GM19193 (cell line): Measurements from ENCODE around the gene PDE11A.

Source experiments
- POLR2A ChIP-seq: IDR thresholded peaks from 4 replicates; pipeline ENCODE4 v1.6.1; 2011; ENCODE audit not compliant: insufficient read depth, insufficient read length; ENCODE audit errors: extremely low read depth

PDE11A gene

DNA sequence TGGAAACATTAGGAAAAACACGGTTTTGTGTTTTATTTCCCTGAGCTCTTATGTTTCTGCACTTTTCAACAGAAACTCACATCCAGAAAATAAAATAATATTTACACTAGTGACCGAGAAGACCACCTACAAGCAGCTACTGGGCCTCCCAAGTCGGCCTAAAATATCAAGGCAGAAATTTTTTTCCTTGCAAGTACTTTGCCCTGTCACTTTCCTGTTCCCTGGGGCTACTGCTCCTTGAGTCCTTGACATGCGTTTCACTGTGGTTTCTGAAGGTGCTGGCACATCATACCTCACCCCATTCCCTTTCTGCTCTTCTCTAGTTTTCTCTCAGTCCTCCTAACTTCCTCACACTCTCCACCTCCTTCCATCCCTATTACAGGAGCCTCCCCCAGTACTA lies 400.9 kb downstream of the PDE11A start:
- no peak for TF ChIP-seq POLR2A

DNA sequence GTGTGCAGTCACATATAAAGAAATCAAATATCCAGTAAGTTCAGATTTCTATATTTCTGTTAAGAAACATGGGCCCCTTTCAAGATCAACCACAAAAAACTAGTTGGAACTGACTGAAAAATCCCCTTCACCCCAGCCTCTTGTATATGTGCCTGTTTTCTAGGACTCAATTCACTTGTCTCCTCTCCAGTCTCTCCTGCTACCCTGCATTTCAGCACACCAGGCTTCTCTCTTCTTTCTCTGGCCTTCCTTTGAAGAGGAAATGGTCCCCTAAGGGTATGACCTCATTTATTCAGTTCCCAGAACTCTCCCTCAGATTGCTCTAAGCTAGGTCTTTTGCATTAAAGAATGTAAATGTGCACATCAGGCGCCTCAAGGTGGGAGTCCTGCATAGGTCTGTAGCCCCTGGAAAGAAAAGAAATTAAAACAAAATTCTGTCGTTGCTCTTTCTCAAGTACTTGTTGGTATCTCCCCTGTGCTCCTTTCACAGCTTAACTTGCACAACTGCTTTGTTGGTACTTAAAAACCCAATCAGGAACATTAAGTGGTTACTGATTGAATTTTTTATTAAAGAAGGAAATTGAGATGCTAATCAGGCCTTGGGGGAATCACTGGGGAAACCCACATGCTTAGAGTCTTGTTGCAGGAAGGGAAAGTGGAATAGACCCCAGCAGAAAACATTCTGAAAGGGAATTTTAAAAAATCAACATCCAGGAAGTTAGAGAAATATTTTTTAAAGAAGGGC lies 401.6 kb downstream of the PDE11A start:
- TF ChIP-seq POLR2A: no peak

DNA sequence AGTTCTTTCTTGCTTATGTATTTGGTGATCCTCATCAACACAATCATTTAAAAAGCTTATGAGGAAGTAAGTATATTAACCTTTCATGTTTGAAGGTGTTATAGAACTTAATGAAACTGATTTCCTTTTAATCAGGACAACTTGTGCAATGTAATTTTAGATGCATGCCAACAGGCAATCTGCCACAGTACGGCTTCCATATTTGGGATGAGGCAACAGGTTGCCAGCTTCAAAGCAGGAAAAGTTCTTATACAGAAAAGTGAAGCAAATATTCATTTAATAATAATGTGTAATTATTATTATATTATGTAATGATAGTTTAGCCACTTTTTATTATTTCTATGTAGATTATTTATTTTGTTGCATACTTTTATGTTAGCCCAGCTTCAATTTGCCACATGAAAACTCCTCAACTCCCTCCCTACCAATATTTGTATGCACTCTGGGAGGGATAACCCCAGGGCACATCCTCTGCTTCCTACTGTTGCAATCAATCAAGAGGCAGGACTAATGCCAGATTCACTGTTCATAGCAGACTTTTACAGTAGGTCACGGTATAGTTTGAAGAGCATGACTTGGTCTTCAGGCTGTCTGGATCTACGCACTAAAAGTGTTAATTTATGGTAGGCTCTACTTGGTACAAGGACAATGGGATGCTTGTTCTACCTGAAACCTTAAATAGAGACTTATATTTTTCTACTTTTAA lies 402.8 kb downstream of the PDE11A start:
- TF ChIP-seq POLR2A: no peak

DNA sequence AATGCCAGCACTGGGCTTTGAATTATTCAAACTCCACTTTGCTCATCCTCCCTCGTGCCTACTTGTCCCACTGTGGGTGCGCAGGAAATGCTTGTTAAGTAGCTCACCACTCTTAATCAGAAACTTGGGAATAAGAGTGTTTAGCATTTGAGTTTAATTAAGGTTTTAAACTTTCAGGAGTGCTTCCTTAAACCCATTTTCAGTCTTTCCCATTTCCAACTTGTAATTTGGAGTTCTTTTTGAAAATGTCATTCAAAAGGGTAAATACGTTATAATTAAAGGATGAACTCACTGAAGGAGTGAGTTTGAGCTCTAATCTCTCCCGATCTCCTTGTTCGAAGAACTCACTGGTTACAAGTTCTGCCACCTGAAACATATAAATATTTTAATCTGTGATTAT lies 403.4 kb downstream of the PDE11A start:
- TF ChIP-seq POLR2A: no peak

DNA sequence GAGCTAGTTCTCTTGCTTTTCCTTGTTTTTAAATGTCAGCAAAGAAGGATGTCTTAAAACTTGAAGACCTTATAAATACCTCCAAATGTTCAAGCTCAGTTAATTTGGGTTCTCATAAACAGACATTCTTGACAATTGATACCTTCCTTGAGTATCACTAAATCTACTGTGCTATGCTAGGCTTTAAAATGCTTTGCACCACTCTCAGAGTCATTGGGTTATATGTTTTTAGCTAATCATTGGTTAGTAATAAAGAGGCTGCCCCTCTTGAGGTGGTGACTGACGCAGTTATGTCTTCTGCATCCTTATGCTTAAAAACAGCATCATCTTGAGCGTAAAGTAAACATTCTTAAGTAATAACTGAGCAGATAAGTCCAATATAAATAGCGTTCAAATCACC lies 404.0 kb downstream of the PDE11A start:
- no peak for TF ChIP-seq POLR2A

DNA sequence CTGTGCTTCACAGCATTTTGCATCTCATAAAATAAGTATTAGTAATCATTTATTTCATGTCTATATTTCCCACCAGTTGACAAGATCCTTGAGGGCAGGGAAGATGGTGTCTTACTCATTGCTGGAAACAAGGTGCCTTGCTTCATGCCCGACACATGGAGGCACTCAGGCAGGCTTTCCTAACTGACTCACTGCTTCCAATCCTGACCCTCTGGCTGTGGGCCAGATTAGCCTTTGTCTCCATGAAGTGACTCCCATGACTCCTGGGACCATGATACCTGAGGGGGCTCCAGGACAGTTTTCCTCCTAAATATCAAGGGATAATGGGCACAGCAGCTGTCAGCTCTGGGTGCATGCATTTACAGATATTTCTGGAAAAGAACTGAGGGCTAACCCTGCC lies 405.0 kb downstream of the PDE11A start:
- TF ChIP-seq POLR2A: no peak

DNA sequence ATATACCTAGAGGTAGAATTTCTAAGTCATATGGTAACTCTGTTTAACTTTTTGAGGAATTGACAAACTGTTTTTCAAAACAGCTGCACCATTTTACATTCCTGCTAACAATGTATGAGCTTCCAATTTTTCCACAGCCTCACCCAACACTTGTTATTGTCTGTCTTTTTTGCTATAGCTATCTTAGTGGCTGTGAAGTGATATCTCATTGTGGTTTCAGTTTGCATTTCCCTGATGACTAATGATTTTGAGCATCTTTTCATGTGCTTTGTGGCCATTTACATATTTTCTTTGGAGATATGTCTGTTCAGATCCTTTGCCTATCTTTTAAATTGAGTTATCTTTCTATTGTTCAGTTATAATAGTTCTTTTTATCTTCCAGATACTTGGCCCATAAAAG lies 406.2 kb downstream of the PDE11A start:
- TF ChIP-seq POLR2A: no peak

DNA sequence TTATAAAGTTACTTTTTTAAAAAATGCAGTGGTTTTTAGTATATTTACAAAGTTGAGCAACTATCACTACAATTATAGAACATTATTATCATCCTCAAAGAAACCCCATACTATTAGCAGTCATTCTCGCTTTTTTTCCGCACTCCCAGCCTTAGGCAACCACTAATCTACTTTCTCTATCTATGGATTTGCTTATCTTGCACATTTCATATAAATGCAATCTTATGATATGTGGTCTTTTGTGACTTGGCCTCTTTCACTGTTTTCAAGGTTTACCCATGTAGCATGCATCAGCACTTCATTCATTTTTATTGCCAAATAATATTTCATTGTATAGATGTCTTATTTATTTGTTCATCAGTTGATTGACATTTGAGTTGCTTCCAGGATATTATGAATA lies 406.6 kb downstream of the PDE11A start:
- no peak for TF ChIP-seq POLR2A

DNA sequence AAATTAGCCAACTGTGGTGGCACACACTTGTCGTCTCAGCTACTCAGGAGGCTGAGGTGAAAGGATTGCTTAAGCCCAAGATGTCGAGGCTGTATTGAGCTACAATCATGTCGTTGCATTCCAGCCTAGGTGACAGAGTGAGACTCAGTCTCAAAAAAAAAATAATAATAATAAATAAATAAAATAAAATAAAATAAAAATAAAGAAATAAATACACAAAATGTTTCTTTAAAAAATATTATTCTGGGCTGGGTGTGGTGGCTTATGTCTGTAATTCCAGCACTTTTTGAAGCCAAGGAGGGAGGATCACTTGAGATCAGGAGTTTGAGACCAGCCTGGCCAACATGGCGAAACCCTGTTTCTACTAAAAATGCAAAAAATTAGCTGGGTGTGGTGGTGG lies 407.2 kb downstream of the PDE11A start:
- TF ChIP-seq POLR2A: no peak

DNA sequence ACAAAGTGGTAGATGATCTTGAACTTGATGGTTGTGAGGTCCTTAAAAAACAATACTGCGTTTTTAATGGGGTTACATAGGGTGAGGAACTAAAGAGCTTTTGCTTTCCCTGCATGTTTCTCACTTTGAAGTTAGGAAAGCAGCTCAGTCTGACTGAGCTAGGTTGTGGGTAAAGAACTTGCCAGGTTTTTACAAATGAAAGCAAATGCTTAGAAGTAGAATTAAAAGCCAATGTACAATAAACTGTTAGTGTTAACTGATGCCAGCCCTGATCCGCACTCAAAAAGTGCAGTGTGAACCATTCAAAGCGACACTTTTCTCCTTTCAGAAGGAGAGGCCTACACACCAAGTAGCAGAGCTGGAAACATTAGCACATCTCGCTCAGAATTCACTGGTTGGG lies 409.7 kb downstream of the PDE11A start:
- TF ChIP-seq POLR2A: no peak

DNA sequence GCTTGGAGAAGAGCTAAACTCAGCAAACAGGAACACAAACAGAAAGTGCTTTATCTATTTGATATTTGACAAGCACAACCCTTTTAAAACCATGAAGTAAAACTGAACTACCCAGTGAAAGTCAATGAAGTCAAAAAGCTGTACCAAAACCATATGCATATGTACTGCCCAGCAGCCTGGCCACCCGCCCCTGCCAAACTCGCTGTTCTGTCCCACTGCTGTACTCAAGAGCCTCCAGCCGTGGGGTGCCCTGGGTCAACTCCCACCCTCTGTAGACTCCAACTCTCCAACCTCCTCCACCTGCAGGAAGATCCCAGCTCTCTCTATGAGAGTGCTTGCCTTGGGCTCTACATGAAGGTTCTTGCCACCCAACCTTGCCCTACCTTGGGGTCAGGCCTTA lies 411.8 kb downstream of the PDE11A start:
- no peak for TF ChIP-seq POLR2A

DNA sequence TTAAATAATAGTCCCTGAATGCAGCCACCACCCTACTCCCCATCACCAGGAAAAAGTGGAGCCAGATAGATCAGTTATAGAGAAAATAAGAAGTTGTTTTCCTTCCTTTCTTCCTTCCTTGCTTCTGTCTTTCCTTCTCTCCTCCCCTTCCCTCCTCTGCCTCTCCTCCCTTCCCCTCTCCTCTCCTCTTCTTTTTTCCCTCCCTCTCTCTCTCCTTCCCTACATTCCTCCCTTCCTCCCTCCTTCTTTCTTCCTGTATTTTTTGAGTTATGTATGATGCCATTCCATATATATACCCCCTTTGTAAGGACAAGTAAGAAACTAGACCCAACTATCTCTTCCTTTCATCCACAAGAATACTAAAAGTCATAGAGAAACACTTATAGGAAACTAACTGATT lies 414.3 kb downstream of the PDE11A start:
- no peak for TF ChIP-seq POLR2A

DNA sequence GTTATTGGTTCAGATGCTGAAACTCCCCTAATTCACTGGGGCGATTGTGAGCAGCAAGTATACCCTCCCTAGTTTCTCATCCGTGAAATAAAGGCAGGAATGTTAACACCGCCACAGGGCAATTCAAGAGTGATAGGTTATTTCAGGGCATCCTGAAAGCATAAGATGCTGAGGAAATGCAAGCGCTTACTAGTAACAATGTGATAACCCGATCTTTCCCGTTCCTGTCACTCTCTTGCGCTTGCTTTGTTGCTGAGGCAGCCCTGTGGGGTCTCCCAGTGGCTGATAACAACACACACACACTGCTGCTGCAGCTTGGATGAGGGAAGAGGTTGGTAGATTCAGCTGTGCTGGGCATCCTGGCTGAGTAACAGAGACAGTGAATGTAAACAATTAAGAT lies 420.7 kb downstream of the PDE11A start:
- no peak for TF ChIP-seq POLR2A

DNA sequence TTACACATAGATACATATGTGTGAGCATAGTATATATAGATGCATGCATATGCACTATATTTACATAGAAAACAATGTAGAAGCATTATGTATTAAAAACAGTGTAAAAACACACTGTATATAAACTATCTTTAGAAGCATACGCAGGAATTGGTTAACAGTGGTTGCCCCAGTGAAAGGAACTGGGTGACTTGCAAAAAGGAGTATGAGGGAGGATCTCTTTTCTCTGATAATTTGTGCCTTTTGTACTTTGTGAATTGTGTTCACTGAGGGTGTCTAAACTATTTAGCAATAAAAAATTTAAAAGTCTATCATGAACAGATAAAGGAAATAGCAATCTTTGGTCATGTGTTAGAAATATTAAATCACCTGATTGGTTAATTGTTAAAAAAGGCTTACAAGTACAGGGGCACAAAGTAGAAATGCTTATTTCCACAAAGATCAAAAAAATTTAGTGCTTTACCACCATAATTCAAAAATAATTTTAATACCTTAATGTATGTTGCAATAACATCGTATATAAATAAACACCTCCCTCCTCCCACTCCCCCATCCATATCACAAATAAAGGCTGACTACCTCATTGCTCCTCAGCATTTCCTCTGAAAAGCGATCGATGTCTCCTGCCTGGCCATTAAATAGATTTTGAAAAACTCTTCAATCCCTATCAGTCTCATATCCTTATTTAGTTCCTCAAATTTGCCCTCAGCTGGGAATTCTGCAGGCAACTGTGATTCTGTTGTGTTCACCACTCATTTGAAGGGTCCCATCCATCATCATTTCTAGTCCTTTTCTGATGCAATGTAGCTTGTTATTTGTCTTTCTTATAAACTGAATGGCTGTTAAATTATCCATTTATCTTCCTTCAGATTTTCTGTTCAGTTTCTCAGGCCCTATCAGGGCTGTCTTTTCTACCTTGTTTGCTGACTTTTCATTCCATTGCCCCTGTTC lies 422.7 kb downstream of the PDE11A start:
- TF ChIP-seq POLR2A: no peak

DNA sequence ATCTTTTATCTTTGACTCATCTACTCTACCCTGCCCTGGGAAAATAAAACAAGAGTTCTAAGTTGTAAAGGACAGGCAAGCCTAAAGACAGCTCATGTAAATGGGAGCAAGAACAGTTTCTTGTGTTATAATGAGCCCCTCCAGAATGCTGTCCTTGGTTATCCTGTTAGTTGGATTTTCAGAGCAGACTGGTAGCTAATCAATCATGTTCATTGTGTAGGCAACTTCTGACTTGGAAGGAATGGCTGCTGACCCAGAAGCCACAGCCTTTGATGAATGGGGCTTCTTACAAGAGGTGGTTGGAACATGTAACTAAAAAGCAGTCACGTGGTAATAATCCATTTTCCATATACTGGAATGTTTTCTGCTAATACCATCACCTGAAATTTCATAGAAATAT lies 425.8 kb downstream of the PDE11A start:
- TF ChIP-seq POLR2A: no peak
